Tongue (tissue), 2 donors: ENCODE data around the gene CERS6. TPM values are rescaled to one million over a fixed set of nuclear protein-coding genes. Genes with fewer than 3 reads are reported as not detected.

Experiments
- DNase-seq: peaks from one replicate; pipeline ENCODE4 v3.0.0-alpha.2; 2015
- total RNA-seq: library from RNA; depleted of rRNA; stranded (reverse); fragments of >200 nt; gene quantifications from one replicate; pipeline ENCODE4 v1.2.3, GENCODE V29; 2014

CERS6 gene
- total RNA-seq, 1 donor from 2014 or later = 49.6 TPM

GRCh38 chr2:168568476-168569267 lies 112.6 kb downstream of the CERS6 start:
- DNase-seq = peak; percentile 65

GRCh38 chr2:168571061-168571460 lies 115.0 kb downstream of the CERS6 start:
- DNase-seq = no peak

GRCh38 chr2:168573128-168573903 lies 117.2 kb downstream of the CERS6 start:
- DNase-seq = no peak

GRCh38 chr2:168574856-168575630 lies 119.0 kb downstream of the CERS6 start:
- no peak for DNase-seq

GRCh38 chr2:168577885-168578284 lies 121.8 kb downstream of the CERS6 start:
- no peak for DNase-seq

- DNase-seq = no peak
Observed at GRCh38 chr2:168583064-168583709, 127.1 kb downstream of the CERS6 start.

- no peak for DNase-seq
Observed at GRCh38 chr2:168583710-168584521, 127.8 kb downstream of the CERS6 start.

- no peak for DNase-seq
Observed at GRCh38 chr2:168584911-168585310, 128.8 kb downstream of the CERS6 start.

- DNase-seq = no peak
Observed at GRCh38 chr2:168585700-168586099, 129.6 kb downstream of the CERS6 start.

GRCh38 chr2:168587307-168587706 lies 131.2 kb downstream of the CERS6 start:
- no peak for DNase-seq

- no peak for DNase-seq
Observed at GRCh38 chr2:168589236-168590211, 133.5 kb downstream of the CERS6 start.

- no peak for DNase-seq
Observed at GRCh38 chr2:168592181-168592831, 136.2 kb downstream of the CERS6 start.

GRCh38 chr2:168593713-168594112 lies 137.6 kb downstream of the CERS6 start:
- DNase-seq = no peak

- DNase-seq = no peak
Observed at GRCh38 chr2:168594778-168595177, 138.7 kb downstream of the CERS6 start.

- DNase-seq = no peak
Observed at GRCh38 chr2:168596881-168597655, 141.0 kb downstream of the CERS6 start.

GRCh38 chr2:168599738-168600137 lies 143.7 kb downstream of the CERS6 start:
- no peak for DNase-seq

- no peak for DNase-seq
Observed at GRCh38 chr2:168600949-168601348, 144.9 kb downstream of the CERS6 start.

GRCh38 chr2:168601741-168602140 lies 145.7 kb downstream of the CERS6 start:
- no peak for DNase-seq

GRCh38 chr2:168602379-168602778 lies 146.3 kb downstream of the CERS6 start:
- DNase-seq = no peak
